Measurements from ENCODE around the gene COL16A1. TPM values are rescaled to one million over a fixed set of nuclear protein-coding genes. Genes with fewer than 3 reads are reported as not detected.

Gene COL16A1
- polyA plus RNA-seq, 1 experiment: 35.4 TPM

DNA sequence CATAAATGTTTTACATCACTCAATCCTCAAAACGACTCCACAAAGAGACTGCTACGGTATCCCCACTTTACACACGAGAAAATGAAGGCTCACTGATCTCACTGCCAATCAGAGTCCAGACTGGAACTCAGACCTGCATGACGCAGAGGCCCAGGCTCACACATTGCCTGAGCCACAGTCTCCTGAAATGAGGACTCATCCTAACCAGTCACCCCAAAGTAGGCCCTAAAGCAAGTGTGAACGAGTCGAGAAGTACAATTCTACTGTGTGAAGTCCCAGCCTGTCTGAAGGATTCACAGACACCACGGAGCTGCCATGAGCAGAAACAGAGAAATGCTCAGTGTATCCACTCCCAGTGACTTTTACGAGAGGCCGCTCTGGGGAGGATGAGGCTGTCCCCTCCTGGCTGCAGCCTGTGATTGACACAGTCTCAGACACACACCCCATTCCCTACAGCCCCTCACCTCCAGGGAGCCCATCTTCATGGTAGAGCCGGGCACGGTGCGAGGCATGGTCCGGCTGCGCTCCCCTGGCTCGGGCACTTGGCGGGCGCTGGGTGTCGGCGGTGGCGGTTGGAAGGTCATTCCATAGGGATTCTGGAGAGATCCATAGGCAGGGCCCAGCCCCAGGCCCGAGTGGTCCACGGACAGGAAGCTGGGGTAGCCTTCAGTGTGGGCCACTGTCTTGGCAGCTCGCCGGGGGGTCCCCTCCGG is 26.7 kb upstream of the COL16A1 start:
- POLR2A ChIA-PET: no interaction called here
- no peak overlapping the region for H3K4me3 ChIP-seq (ENCODE audit: low read depth, low read length)
- CTCF ChIA-PET: interaction anchor here (0.9 to 1.0 kb wide), 2 partner anchors 15 kb away, joined by 3 read pairs; no protein-coding TSS in a partner anchor
- no peak overlapping the region for H3K27ac ChIP-seq (ENCODE audit: low read depth, low read length)
- no peak for DNase-seq (ENCODE audit: low read depth, low spot score)
- TF ChIP-seq, protein P1, sequence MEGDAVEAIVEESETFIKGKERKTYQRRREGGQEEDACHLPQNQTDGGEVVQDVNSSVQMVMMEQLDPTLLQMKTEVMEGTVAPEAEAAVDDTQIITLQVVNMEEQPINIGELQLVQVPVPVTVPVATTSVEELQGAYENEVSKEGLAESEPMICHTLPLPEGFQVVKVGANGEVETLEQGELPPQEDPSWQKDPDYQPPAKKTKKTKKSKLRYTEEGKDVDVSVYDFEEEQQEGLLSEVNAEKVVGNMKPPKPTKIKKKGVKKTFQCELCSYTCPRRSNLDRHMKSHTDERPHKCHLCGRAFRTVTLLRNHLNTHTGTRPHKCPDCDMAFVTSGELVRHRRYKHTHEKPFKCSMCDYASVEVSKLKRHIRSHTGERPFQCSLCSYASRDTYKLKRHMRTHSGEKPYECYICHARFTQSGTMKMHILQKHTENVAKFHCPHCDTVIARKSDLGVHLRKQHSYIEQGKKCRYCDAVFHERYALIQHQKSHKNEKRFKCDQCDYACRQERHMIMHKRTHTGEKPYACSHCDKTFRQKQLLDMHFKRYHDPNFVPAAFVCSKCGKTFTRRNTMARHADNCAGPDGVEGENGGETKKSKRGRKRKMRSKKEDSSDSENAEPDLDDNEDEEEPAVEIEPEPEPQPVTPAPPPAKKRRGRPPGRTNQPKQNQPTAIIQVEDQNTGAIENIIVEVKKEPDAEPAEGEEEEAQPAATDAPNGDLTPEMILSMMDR (IDR thresholded peaks at IDR 0.05; ENCODE audit: low read depth, low read length): no peak
- no peaks in the 10 kb centered on the region for H3K27me3 ChIP-seq (ENCODE audit: control insufficient read depth, insufficient read depth, low read length)
- H3K9me3 ChIP-seq (ENCODE audit: control insufficient read depth, insufficient read depth, low read length): no peaks in the 10 kb centered on the region; the same call in 1 of the 2 replicates

DNA sequence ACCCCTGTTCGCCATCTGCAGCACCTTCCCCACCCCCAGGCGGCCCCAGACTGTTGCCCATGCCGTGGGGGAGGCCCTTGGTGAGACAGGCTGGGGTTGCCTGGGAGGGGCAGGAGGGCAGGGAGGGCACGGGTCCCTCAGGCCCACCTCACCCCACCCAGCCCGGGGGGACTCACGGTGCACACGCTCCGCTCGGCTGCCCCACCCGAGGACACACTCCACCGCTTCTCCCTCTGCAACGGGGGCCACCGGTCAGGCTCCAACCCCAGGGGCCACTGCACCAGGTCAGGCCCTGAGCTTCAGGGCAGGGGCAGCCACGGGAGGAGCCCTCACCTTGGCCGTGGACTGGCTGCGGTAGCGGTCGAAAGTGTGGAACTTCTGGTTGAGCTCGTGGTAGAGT is 24.0 kb upstream of the COL16A1 start:
- H3K27me3 ChIP-seq (ENCODE audit: control insufficient read depth, insufficient read depth, low read length): no peaks in the 10 kb centered on the region
- TF ChIP-seq, protein P1 (IDR thresholded peaks at IDR 0.05; ENCODE audit: low read depth, low read length): no peak
- no peak overlapping the region for H3K4me3 ChIP-seq (ENCODE audit: low read depth, low read length)
- CTCF ChIA-PET: no interaction called here
- POLR2A ChIA-PET: no interaction called here
- no peak for DNase-seq (ENCODE audit: low read depth, low spot score)
- H3K9me3 ChIP-seq (ENCODE audit: control insufficient read depth, insufficient read depth, low read length): no peaks in the 10 kb centered on the region; the same call in 1 of the 2 replicates
- H3K27ac ChIP-seq (ENCODE audit: low read depth, low read length): no peak overlapping the region

DNA sequence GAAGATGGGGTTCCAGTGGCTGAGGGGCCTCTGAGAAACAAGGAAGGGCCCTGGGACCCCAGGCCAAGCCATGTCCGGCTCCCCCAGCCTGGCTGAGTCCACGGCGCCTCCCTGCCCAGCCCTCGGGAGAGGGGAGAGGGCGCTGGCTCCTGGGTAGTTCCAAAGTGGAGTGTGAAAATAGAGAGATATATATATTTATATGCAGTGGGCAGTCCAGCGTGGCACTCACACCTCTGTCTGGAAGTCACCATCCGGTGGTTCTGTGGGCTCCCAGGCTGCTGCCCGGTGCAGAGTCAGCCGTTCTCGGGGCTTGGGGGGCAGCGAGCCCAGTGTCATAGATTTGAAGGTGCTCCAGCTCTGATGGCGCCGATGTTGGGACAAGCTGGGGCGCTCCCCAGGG is 23.4 kb upstream of the COL16A1 start:
- H3K4me3 ChIP-seq (ENCODE audit: low read depth, low read length): no peak overlapping the region
- CTCF ChIA-PET: interaction anchor here (3.3 kb wide), 1 partner anchor 11 kb away, joined by 17 read pairs; no protein-coding TSS in a partner anchor
- no peak for DNase-seq (ENCODE audit: low read depth, low spot score)
- POLR2A ChIA-PET: no interaction called here
- no peak overlapping the region for H3K27ac ChIP-seq (ENCODE audit: low read depth, low read length)
- H3K27me3 ChIP-seq (ENCODE audit: control insufficient read depth, insufficient read depth, low read length): no peaks in the 10 kb centered on the region
- TF ChIP-seq, protein P1 (IDR thresholded peaks at IDR 0.05; ENCODE audit: low read depth, low read length): no peak
- H3K9me3 ChIP-seq (ENCODE audit: control insufficient read depth, insufficient read depth, low read length): no peaks in the 10 kb centered on the region; the same call in 1 of the 2 replicates

DNA sequence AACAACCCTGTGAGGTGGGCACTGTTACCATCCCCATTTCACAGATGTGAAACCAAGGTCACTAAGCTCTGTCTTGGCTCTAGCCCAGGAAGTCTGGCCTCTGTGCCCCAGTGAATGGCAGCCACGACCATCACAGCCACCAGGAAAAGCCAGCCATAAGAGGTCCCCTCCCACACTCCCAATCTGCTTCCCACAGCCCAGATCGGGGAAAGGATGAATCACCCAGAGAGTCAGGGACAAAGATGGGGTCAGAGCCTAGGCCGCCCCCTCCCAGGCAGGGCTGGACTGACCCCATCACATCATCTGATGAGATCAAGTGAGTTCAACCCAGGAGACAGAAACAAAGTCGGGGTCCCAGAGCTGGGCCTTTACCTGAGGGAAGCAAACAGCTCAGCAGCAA is 22.9 kb upstream of the COL16A1 start:
- ChIA-PET CTCF (interaction anchor here (3.3 kb wide), 1 partner anchor 11 kb away, joined by 17 read pairs; no protein-coding TSS in a partner anchor), POLR2A (no interaction called here)
- TF ChIP-seq, protein P1 (IDR thresholded peaks at IDR 0.05; ENCODE audit: low read depth, low read length): no peak
- Histone ChIP-seq H3K9me3 (ENCODE audit: control insufficient read depth, insufficient read depth, low read length) (no peaks in the 10 kb centered on the region; the same call in 1 of the 2 replicates), H3K27ac (ENCODE audit: low read depth, low read length) (no peak overlapping the region), H3K27me3 (ENCODE audit: control insufficient read depth, insufficient read depth, low read length) (no peaks in the 10 kb centered on the region), H3K4me3 (ENCODE audit: low read depth, low read length) (no peak overlapping the region)
- no peak for DNase-seq (ENCODE audit: low read depth, low spot score)

DNA sequence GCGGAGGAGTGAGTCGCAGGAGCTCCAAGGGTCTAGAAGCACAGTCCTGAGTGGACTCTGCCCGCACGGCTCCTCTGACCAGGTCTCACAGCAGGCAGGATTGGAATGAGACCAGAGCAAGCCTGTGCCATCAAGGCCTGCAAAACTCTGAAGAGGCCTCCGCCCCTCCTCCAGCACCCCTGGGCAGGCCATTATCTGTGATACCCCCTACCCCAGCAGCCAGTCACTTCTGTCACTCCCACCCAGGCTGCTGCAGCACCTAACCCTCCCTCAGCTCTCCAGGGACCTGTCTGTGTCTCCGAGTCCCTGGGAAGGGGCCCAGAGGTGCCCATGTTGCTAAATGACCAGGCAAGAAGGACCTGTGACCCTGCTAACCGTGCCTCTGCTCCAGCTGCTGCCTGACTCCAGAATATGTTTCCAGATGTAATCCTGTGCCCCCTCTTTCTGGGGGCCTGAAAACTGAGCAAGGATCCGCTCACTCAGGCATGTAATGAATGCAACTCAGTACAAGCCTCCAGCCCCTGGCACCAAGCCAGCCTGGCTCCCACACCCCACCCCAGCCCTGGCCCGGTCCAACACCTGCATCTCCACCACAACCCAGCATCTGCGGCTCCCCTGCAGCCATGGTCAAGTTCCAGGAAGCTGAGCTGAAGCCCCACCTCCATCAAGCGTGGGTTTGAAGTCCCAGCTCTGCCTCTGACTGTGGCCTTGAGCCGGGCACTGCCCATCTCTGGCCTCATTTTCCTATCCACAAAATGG is 22.1 kb upstream of the COL16A1 start:
- peaks cover 2% of the 10 kb centered on the region for H3K27me3 ChIP-seq (ENCODE audit: control insufficient read depth, insufficient read depth, low read length)
- no peak overlapping the region for H3K27ac ChIP-seq (ENCODE audit: low read depth, low read length)
- TF ChIP-seq, protein P1 (IDR thresholded peaks at IDR 0.05; ENCODE audit: low read depth, low read length): no peak
- POLR2A ChIA-PET: no interaction called here
- no peaks in the 10 kb centered on the region; the same call in 1 of the 2 replicates for H3K9me3 ChIP-seq (ENCODE audit: control insufficient read depth, insufficient read depth, low read length)
- no peak for DNase-seq (ENCODE audit: low read depth, low spot score)
- no peak overlapping the region for H3K4me3 ChIP-seq (ENCODE audit: low read depth, low read length)
- CTCF ChIA-PET: interaction anchor here (3.3 kb wide), 1 partner anchor 10 kb away, joined by 17 read pairs; no protein-coding TSS in a partner anchor
